Skeletal muscle satellite cell (primary cell): Measurements from ENCODE around the gene SIX6. TPM values are rescaled to one million over a fixed set of nuclear protein-coding genes. Genes with fewer than 3 reads are reported as not detected.
A peak's percentile ranks its signal among the peaks of the same experiment; 100 is the strongest.
"Not testable (repeated sequence)": the region's sequence is repeated elsewhere in the genome, so short reads cannot be mapped to it uniquely, and the experiment has no call there.

Source experiments
- H3K27me3 ChIP-seq: 2 replicates; pipeline ENCODE4 v1.7.0; 2013; ENCODE audit warnings: low read length; ENCODE audit not compliant: control insufficient read depth, insufficient read depth
- H3K36me3 ChIP-seq: 2 replicates; pipeline ENCODE4 v1.7.0; 2013; ENCODE audit warnings: mild to moderate bottlenecking, control low read depth, low read length; ENCODE audit not compliant: insufficient read depth
- H3K4me1 ChIP-seq: 2 replicates; pipeline ENCODE4 v1.7.0; 2013; ENCODE audit warnings: low read length; ENCODE audit not compliant: control insufficient read depth, insufficient read depth
- H3K4me2 ChIP-seq: 2 replicates; pipeline ENCODE4 v1.7.0; 2013; ENCODE audit warnings: mild to moderate bottlenecking, low read length
- H3K4me3 ChIP-seq: 2 replicates; pipeline ENCODE4 v1.7.0; 2013; ENCODE audit warnings: low read length
- H3K9ac ChIP-seq: 2 replicates; pipeline ENCODE4 v1.7.0; 2013; ENCODE audit warnings: mild to moderate bottlenecking, low read depth, low read length, moderate library complexity
- H3K9me3 ChIP-seq: replicated peaks from 2 replicates; pipeline ENCODE4 v1.7.0; 2013; ENCODE audit warnings: mild to moderate bottlenecking, control low read depth, low read length
- total RNA-seq: library from RNA; depleted of rRNA; stranded (reverse); fragments of >200 nt; gene quantifications from 2 replicates; pipeline ENCODE4 v1.2.3, GENCODE V29; 2012; rRNA removed

The SIX6 gene
- total RNA-seq, result not detected in 2 replicates

DNA sequence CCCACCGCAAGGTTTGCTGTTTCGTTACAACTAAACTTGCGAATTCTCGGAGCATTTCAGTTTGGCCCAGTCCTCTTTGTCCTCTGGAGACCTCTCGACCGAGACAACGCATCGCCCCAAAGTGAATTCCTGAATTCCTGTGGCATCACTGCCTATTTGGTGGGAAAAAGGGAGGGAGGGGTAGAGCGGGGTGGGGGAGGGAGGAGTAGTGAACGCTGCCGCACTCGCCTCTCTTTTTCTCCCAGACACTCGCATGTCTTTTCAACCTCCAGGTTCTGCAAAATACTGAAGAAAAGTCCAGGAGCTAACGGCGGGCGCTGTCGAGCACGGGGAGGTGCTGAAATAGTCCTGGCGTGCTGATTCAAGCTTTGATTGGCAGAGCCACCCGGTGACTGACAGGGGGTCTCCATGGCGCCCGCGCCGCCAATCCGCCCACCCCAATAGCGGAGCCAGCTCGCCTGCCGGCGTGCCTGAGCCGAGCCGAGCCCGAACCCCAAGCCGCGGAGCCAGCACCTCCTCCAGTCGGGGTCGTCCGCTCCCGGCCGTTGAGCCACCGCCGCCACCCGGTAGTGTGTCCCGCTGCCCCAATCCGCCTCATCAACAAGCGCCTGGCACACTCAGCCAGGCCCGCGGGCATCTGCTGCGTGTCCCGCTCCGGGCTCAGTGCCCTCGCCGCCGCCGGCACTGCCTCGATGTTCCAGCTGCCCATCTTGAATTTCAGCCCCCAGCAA is at the start of gene SIX6:
TSS of gene SIX6 (plus strand) at position 440 of the 731 bp plus-strand sequence. CDS start at position 693, 253 bp downstream.
- H3K4me1 ChIP-seq, result peaks cover 12% of the 10 kb centered on the region
- no peaks in the 10 kb centered on the region for H3K36me3 ChIP-seq
- H3K9me3 ChIP-seq, result peaks cover 5% of the 10 kb centered on the region
- H3K4me3 ChIP-seq, result peak within 1 kb of the TSS; percentile 60
- H3K9ac ChIP-seq, result no peak within 1 kb of the TSS
- peak within 1 kb of the TSS; percentile 78 for H3K4me2 ChIP-seq
- peaks cover 90% of the 10 kb centered on the region for H3K27me3 ChIP-seq

GRCh38 chr14:60480248-60480647 is 28.7 kb upstream of the SIX6 start:
- not testable (repeated sequence) for H3K27me3 ChIP-seq, H3K36me3 ChIP-seq, H3K4me3 ChIP-seq

GRCh38 chr14:60482743-60483142 is 26.2 kb upstream of the SIX6 start:
- H3K4me1 ChIP-seq, result peaks cover 6% of the 10 kb centered on the region
- H3K4me3 ChIP-seq, result no peak overlapping the region
- no peak overlapping the region for H3K9ac ChIP-seq
- H3K9me3 ChIP-seq, result no peaks in the 10 kb centered on the region
- no peaks in the 10 kb centered on the region for H3K36me3 ChIP-seq
- peaks cover 12% of the 10 kb centered on the region for H3K27me3 ChIP-seq
- no peak overlapping the region for H3K4me2 ChIP-seq

More at GRCh38 chr14:60480248-60480647, 28.7 kb upstream of the SIX6 start:
- not testable (repeated sequence) for H3K9ac ChIP-seq, H3K4me1 ChIP-seq, H3K9me3 ChIP-seq, H3K4me2 ChIP-seq

DNA sequence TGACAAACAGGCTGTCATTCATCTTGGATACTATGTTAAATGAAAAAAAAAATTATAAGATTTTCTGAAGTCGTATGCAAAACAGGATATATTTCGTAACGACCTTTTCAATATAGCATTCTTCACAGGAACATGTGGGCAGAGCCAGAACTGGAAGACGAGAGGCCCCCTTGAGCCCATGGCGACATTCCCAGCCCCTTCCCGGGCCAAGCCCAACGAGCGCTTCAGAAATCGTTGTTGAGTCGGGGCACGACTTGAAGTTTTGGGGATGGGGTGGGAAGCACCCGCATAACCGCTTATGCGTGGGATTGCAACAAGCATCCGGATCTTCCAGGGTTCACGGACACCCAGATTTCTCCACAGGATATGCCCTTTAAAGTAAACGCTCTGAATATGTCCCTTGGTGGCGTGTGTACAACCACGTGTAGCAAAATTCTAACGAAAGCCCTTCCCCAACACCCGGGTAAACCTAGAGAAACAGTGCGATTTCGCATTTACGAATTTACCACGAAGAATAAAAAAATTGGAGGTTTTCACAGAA is 23.8 kb upstream of the SIX6 start:
- Histone ChIP-seq H3K4me1 (peaks cover 6% of the 10 kb centered on the region), H3K9ac (peak overlapping the region; percentile 82), H3K36me3 (no peaks in the 10 kb centered on the region), H3K4me3 (peak overlapping the region; percentile 73), H3K9me3 (no peaks in the 10 kb centered on the region), H3K4me2 (peak overlapping the region; percentile 90), H3K27me3 (peaks cover 31% of the 10 kb centered on the region)

- Histone ChIP-seq H3K36me3 (no peaks in the 10 kb centered on the region), H3K9me3 (no peaks in the 10 kb centered on the region), H3K9ac (peak within 1 kb of the TSS; percentile 82), H3K4me1 (peaks cover 6% of the 10 kb centered on the region), H3K27me3 (peaks cover 31% of the 10 kb centered on the region), H3K4me2 (peak within 1 kb of the TSS; percentile 90), H3K4me3 (peak within 1 kb of the TSS; percentile 73)
These were observed 23.2 kb upstream of the SIX6 start, which contains the start of gene C14orf39 for GRCh38 chr14:60485598-60486251. Gene C14orf39 (minus strand): TSS chr14:60486063. CDS start chr14:60485078, 985 bp downstream.

- H3K4me2 ChIP-seq, result no peak overlapping the region
- no peaks in the 10 kb centered on the region for H3K36me3 ChIP-seq
- peaks cover 6% of the 10 kb centered on the region for H3K4me1 ChIP-seq
- H3K9me3 ChIP-seq, result no peaks in the 10 kb centered on the region
- no peak overlapping the region for H3K4me3 ChIP-seq
- peaks cover 31% of the 10 kb centered on the region for H3K27me3 ChIP-seq
- H3K9ac ChIP-seq, result no peak overlapping the region
These were observed 21.7 kb upstream of the SIX6 start for GRCh38 chr14:60487211-60487610.

DNA sequence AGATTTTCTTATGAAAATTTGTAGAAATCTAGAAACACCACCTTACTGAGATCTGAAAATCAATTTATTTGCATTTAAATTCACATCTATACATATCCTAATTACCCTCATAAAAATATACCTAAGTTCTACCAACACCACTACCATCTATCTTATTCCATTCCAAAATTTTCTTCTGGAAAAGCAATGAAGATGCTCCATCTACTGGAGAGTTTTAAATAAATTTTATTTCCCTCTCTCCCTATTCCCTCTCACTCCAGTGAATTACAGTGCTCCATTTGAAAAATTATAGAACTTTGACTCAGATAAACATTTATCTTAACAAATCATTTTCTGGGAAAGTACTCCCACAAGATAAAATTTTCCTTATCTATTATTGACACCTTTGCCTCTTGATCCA is 20.8 kb upstream of the SIX6 start:
- H3K4me2 ChIP-seq, result no peak overlapping the region
- H3K27me3 ChIP-seq, result peaks cover 31% of the 10 kb centered on the region
- no peak overlapping the region for H3K9ac ChIP-seq

GRCh38 chr14:60490270-60490669 is 18.7 kb upstream of the SIX6 start:
- H3K4me1 ChIP-seq, result peaks cover 4% of the 10 kb centered on the region
- H3K4me3 ChIP-seq, result no peak overlapping the region
- H3K4me2 ChIP-seq, result no peak overlapping the region
- H3K27me3 ChIP-seq, result peaks cover 44% of the 10 kb centered on the region
- H3K36me3 ChIP-seq, result no peaks in the 10 kb centered on the region
- no peak overlapping the region for H3K9ac ChIP-seq
- no peaks in the 10 kb centered on the region for H3K9me3 ChIP-seq

More for the DNA sequence above, 20.8 kb upstream of the SIX6 start:
- no peaks in the 10 kb centered on the region for H3K36me3 ChIP-seq
- no peak overlapping the region for H3K4me3 ChIP-seq
- no peaks in the 10 kb centered on the region for H3K9me3 ChIP-seq
- H3K4me1 ChIP-seq, result peaks cover 6% of the 10 kb centered on the region

DNA sequence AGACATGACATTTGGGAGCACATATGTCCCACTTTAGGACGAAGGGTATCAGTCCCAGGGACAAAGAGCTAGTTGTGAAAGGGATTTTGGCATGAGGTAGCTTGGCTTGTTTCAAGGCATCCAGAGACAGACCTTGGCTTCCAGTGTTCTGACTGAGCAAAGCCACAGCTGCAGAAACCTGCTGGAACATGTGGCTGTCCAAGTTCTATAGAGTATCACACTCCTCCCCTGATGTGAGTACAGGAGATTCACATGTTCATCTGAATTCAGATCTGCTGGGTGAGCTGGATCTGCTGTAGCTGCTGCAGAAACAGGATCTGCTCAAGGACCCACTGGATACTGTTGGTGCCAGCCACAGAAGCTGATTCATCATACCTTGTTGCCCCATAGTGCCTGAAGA is 13.0 kb upstream of the SIX6 start:
- Histone ChIP-seq H3K4me3 (no peak overlapping the region), H3K27me3 (peaks cover 24% of the 10 kb centered on the region), H3K9me3 (no peaks in the 10 kb centered on the region), H3K36me3 (no peaks in the 10 kb centered on the region), H3K4me1 (no peaks in the 10 kb centered on the region), H3K4me2 (no peak overlapping the region), H3K9ac (no peak overlapping the region)

GRCh38 chr14:60502541-60502940 is 6.4 kb upstream of the SIX6 start:
- no peaks in the 10 kb centered on the region for H3K36me3 ChIP-seq
- no peak overlapping the region for H3K4me2 ChIP-seq
- H3K27me3 ChIP-seq, result peaks cover 43% of the 10 kb centered on the region
- H3K4me1 ChIP-seq, result no peaks in the 10 kb centered on the region
- no peaks in the 10 kb centered on the region for H3K9me3 ChIP-seq
- H3K4me3 ChIP-seq, result no peak overlapping the region
- H3K9ac ChIP-seq, result no peak overlapping the region

DNA sequence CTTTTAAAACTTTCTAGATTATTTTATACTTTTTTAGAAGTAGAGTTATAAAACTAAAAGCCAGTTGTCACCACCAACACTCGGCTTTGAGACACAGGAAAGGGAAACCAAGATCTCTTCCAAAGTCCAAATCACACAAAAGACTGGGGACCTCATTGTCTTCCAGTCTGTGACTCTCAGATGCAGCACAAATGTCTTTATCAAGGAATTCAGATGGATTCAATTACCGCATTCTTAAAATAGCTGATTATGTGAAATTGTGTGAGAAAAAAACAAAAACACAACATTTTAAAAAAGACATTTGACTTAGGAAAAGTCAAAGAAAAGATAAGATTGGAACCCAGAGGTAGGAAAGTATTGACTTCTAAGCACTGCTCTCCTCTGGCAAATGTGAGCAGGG is 3.5 kb upstream of the SIX6 start:
- Histone ChIP-seq H3K4me3 (no peak overlapping the region), H3K4me2 (no peak overlapping the region), H3K36me3 (no peaks in the 10 kb centered on the region), H3K4me1 (peaks cover 12% of the 10 kb centered on the region), H3K9ac (no peak overlapping the region), H3K27me3 (peaks cover 68% of the 10 kb centered on the region), H3K9me3 (peaks cover 5% of the 10 kb centered on the region)
